Measurements from ENCODE around the gene C1orf21.

- TF ChIP-seq CTCF (IDR thresholded peaks at IDR 0.05), result no peak
- TF ChIP-seq EZH2 (IDR thresholded peaks at IDR 0.05; ENCODE audit: borderline replicate concordance, insufficient read depth, low read depth, low read length, poor library complexity, severe bottlenecking), result no peak
These were observed 82.6 kb downstream of the C1orf21 start for GRCh38 chr1:184469396-184469795.
